Stimulated activated CD4-positive, alpha-beta T cell treated with anti-CD3 and anti-CD28 coated beads, TNF-alpha, amount 100 ng/mL, for 24 hours (primary cell): ENCODE data around the gene MS4A10.

Source experiments
- DNase-seq, 3 experiments: peaks; one replicate each; pipeline ENCODE4 v3.0.0-alpha.2; 2020; ENCODE audit warnings: low read depth in 3 of 3

Gene MS4A10

DNA sequence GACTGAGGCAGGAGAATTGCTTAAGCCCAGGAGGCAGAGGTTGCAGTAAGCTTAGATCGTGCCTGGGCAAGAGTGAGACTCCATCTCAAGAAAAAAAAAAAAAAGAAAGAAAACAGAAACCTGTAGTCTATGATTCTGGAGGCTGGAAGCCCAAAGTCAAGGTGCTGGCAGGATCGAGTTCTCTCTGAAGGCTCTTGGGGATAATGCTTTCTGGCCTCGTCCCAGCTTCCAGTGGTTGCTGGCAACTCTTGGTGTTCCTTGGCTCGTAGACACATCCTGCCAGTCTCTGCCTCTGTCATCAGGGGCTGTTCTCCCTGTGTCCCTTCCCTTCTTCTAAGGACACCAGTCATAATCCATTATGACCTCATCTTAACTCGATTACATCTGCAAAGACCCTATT is 40.0 kb downstream of the MS4A10 start:
- DNase-seq: no peak

DNA sequence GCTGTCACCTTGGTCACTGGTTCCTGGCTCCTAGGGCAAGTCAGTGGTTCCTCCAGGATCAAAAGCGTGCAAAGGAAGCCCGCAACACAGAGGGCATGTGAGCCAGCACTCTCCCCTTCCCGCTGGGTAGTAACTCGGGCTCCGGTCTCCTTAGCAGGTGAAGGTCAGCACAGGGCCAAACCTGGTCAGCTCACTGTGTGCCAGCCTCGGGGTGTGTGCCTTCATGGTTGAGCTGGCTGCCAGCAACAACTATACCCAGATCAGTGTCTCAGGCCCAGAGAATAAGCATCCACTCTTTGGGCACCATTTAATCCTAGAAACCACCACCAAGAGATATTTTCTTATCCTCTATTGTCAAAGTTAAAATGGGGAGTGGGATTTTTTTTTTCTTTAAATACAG is 40.7 kb downstream of the MS4A10 start:
- DNase-seq: no peak

DNA sequence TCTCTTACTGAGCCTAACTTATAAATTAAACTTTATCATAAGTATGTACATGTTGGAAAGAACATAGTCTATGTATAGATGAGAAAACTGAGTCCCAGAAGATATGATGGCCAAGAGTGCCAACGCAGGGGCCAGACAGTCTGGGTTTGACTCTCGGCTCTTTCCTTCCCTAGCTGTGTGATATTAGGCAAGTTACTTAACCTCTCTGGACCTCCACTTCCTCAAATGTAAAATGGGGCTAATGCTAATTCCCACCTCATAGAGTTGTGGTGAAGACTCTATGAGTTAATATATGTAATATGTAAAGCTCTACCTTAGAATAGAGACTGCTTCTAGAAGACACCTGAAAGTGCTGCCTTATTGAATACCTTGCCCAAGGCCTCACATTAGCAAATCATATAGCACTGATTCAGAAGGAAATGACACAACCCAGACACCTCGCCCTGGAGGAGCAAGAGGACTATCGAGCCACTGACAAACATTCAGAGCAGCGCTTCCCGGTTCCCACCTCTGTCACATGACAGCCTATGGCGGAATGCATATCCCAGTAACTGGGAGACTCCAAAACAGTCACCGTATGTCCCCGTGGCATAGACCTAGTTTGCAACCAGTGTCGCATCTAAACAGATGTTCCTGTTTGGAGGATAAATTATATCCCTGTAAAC is 45.5 kb downstream of the MS4A10 start:
- DNase-seq: peak in 1 of 3 experiments; percentile 13

DNA sequence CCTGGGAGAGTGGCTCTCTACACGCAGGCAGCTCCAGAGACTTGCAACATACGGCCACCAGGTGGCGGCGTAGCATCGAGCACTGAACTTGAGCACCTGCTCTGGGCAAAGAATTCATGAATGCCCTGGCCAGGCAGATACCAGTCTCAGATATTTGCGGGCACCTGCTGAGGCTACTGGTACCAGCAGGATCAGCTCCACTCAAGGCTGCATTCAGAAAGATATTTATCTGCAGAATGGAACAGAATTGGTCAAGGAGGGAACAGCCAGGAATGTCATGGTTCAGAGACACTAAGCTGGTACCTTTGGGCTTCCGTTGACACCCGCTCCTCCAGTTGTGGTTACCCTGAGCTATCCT is 46.0 kb downstream of the MS4A10 start:
- peak; percentile 62 to 81 (median 64) for DNase-seq

DNA sequence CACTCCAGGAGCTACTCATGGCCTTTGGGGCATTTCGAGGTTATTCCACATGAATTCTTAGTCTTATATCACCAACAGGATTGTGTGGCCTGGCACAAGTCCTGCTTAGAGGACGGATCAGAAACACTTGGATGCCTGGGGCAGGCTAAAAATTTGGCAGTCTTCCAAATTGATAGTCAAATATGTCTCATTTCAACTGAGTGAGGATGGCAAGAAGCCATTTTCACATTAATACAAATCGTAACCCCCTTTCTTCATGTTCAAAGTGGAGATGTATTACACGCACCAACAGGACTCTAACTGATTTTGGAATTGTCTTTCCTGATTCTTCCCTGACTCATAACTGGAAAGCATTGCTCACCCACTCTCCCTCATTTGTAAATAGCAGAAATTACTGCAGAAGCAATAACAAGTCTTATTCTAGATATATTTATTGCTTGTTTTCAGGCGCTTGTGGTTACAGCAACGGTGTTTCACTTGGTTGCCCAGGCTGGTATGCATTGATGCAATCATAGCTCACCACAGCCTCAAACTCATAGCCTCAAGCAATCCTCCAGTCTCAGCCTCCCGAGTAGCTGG is 46.5 kb downstream of the MS4A10 start:
- no peak for DNase-seq

DNA sequence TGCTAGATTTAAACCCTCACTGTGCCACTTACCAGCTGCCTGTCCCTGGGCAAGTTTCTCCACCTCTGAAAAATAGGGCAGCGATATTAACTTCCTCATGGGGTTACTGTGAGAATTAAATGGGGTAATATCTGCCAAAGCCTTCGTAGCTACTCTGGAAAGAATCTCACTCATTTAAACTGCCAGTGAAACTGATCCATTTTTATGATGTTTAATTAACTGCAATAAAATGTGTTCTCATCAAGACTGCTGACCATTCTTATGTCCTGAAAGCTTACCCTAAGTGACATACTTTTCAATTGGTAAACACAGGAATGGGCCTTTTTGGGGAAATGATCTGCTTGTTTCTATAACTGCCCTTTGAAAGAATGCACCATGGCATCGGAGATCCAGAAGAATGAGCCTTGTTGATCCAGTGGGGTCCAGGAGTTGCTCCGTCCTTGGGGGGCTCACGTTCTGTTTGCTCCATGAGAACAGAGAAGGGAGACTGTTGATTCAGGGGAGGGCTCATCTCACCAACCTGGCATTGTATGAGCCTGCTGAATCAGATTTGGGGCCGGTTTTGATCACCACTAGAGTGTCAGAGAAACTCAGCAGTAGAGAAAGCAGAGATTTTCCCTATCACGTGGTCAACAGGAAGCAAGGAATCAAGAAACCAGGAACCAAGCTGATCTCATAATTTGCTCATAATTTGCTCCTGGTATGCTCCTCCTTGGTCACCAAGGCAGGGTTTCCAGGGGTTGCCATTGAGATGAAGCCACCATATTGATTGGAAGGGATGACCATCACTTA is 49.8 kb downstream of the MS4A10 start:
- no peak for DNase-seq

DNA sequence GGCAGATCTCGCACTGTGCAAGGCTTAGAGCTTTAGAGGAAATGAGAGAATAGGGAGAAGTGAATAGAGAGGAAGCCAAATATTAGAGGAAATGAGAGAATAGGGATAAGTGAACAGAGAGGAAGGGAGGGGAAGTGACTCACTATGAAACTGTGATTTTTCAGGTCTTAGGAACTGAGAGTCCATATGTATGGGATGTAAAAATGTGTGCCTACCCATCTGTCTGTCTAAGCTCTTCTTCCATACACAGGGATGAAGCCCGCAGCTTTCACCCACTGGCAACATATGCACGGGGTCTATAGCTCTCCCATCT is 50.4 kb downstream of the MS4A10 start:
- DNase-seq: no peak

DNA sequence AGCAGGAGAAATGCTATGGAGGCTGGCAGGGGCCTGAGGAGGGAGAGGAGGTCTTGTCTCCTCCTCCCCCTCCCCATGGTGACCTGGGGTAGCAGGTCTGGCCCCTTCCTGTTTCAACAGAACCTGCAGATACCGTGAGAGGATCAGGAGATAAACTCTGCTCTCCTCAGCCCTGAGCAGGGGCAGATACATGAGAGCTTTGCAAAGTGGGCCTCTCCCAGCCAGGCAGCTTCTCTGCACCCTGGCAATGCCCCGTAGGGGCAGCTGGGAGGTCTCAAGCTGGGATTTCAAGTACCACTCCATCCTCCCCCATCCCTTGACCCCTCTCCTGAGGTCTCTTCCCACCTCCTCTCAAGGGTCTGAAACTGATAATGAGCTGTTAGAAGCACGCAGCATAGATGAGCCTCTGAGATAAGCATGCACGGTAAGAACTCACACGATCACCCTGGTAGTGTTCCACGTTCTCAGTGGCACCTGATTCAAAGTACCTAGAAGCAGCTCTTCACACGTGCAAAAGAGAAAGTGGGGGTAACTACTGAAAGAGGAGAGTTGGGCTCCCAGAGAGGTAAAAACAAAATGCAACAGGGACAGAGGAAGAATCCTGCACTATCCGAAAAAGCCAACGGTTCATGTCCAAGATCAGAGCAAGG is 51.9 kb downstream of the MS4A10 start:
- no peak for DNase-seq

DNA sequence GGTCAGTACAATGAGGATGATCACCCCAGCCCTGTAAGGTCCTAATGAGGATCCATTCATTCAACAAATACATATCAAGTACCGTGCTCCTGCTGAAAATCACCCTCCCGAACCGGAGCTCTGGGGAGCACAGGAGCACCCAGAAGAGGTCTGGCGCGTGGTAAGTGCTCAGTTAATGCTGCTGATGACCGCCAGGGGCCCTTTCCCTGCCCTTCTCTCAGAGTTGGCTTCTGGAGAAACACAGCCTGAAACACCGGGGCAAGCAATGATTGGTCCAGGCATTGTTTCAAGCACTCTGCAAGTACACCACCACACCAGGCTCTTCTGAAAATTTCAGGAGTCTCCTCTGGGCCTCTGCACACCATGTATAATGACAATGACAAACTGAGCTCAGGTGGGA is 53.0 kb downstream of the MS4A10 start:
- no peak for DNase-seq

DNA sequence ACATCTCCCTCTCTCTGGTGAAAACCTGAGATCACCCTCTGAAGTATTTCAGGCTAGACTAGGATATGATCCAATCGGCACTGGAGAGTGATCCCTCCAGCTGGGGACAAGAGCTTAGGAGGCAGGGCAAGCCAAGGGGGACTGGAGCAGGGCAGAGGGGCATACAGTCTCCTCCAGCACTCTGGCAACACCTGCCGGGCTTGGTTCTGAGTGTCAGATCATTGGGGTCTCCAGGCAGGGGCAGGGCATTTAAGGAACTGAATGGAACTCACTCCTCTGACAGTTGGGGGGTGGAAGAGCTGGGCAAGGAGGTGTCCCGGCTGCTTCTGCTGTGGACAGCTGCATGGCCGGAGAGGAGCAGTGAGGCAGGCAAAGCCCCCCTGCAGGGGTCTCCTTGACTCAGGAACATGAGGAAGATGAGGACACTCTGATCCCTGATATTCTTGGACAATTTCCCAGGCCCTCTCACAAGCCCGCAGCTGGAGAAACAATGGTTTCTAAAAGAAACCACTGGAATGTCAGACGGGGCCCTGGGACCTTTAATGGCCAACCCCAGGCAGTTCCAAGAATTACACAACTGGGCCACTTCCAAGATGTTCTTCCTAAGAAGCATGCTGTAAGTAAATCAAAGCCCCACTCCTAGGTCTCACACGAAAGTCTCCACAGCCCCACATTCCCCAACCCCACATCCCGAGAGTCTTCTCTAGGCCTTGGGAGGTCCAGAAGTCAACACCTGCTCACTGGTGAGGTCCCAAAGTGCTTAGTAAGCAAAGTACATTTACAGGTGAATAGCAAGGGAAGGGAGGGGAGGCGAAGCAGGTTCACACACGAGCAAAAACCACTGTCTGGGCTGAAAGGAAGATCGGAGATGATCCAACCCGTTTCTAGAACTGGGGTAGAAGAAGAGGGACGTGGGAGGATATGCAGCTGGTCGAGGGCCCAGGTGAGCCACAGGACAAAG is 55.6 kb downstream of the MS4A10 start:
- no peak for DNase-seq

DNA sequence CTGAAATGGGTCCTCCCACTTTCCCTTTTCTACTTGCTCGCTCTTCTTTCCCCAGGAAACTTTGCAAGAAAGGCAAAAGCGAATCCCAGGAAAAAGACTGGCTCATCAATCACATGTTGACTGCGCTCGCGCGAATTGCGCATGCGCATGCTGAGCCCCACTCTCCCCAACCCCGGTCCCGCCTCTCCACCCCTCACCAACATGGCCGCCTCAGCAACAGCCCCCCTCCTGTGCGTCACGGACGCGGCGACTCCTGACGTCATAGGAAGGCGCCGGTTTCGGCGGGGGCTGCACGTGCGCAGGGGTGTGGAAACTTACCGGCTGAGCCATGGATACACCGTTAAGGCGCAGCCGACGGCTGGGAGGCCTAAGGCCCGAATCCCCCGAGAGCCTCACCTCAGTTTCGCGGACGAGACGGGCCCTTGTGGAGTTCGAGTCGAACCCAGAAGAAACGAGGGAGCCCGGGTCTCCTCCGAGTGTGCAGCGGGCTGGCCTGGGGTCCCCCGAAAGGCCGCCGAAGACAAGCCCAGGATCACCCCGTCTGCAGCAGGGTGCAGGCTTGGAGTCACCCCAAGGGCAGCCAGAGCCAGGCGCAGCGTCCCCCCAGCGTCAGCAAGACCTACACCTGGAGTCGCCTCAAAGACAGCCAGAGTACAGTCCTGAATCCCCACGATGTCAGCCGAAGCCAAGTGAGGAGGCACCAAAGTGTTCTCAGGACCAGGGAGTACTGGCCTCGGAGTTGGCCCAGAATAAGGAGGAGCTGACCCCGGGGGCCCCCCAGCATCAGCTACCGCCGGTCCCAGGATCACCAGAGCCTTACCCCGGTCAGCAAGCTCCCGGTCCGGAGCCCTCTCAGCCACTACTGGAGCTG is 56.9 kb downstream of the MS4A10 start, which contains the start of gene CCDC86:
TSS of gene CCDC86 (plus strand) at position 317 of the 871 bp plus-strand sequence. CDS start at position 329, 12 bp downstream.
- peak; percentile 98 for DNase-seq

DNA sequence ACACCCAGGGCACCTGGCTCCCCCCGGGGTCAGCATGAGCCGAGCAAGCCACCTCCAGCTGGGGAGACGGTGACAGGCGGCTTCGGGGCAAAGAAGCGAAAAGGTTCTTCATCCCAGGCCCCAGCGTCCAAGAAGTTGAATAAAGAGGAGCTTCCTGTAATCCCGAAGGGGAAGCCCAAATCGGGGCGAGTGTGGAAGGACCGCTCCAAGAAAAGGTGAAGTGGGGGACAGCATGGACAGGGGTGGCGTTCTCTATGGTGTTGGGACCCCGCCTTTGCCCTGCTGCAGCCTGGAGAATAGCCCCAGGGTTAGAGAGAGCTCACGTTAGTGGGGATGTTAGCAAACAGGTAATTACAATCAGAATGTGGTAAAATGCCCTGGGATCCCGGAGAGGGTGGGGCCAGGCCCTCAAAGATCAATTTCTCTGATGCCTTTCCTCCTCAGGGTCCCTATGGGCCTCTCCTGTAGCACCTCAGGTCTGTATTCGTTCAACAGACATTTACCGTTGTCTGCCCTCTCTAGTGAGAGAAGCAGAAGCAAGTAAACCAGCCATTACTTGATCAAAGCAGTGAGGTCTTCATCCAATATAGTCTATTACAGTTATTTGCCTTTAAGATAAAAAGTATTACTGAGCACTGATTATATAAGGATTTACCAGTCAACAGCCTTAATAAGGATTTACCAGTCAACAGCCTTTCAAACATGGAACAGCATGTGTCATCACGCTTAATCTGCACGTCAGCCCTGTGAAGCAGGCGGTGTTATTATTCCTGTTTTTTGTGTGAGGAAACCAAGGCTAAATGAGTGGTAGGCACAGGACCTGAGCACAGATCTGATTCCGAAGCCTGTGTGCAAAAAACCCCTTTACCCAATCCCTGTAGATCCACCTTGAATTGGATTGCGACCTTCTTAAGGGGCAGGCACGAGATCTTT is 57.8 kb downstream of the MS4A10 start:
- no peak for DNase-seq

DNA sequence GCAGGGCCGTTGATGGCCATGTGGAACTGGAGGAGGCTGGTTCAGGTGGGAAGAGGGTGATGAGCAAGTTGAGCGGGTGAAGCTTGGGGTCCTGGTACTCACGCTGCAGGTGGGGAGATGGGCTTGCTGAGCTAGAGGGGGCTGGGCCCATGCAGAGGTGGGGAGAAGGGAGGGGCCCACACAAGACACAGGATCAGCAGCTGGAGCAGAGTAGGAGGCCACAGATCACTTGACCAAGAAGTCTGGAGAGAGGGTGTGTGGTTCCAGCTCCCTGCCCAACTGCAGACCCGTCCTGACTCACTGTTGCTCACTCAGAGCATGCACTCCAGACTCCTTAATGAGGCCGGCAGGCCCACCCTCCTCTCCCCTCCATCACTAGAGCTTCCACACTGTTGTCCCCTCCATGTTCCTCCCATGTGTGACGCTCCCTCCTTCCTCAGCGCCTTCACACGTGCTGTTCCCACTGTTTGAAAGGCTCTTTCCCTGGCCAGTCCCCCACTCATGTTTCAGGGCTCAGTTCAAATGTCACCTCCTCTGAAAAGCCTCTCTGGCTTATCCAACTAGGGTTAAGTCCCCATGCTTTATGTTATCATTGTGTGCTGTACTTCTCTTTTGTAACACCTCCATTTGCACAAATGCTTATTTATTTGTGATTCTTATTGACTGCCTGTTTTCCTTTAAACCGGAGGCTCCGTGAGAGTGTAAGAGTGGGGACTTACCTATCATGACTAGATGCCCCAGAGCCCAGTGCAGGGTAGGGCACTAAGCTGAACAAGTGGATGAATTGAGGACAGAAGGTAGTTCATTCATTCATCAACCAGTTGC is 59.1 kb downstream of the MS4A10 start:
- DNase-seq: no peak

DNA sequence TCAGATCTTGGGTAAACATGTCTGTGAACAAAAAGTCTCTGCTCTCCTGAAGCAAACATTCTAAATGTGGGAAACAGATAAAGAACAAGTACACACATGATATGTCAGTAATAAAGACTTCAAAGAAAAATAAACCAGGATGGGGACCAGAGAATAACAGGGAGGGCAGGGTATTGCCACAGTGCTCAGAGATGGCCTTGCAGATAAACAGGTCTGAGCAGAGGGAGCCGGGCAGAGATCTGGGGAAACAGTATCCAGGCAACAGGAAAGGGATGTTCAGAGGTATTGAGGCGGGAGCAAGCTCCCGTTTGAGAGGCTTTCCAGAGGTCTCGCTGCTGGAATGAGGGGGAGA is 59.7 kb downstream of the MS4A10 start:
- no peak for DNase-seq

DNA sequence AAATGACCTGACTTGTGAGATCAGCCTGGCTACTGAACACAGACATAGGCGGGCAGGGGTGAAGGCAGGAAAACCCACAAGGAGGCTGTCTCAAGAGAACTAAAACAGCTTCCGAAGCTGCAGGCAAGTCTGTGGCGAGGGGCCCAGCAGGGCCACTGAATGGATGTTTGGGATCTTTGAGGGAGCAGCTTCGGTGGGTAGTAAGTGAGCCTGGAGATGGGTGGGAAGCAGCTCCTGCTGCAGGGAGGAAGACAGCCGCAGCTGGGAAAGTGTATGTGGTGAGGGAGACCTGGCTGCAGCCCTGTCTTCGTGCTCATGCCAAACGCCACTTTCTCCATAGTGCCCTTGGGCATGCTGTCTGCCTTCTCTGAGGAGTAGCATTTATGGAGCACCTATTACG is 60.2 kb downstream of the MS4A10 start:
- no peak for DNase-seq

DNA sequence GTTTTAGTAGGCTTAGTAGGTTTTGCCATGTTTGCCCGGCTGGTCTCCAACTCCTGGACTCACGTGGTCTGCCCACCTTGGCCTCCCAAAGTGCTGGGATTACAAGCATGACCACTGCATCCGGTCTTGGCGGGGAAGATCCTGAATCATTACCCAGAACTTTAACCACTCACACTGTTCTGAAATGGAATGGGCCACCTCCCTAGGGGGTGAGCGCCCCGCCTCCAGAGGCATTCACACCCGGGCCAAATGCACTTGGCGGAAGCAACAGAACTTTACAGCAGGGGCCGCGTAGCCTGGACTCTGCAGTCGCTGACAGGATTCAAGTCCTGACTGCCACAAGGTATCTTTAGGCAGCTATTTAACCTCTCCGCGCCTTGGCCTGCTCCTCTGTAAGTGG is 62.1 kb downstream of the MS4A10 start:
- no peak for DNase-seq

DNA sequence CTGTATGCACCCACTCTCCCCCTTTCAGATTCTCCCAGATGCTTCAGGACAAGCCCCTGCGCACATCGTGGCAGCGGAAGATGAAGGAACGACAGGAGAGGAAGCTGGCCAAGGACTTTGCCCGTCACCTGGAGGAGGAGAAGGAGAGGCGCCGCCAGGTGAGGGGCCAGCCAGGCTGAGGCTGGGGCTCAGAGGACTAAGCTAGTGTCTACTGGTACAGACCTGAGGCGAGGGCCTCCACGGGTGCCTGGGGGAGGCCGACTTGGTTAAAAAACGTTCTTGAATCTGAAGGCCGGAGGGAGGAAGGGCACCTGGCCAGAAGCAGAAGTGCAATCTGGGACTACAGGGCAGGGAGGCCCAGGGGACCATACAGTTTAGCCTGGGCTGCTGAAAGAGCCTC is 62.8 kb downstream of the MS4A10 start:
- DNase-seq: no peak

DNA sequence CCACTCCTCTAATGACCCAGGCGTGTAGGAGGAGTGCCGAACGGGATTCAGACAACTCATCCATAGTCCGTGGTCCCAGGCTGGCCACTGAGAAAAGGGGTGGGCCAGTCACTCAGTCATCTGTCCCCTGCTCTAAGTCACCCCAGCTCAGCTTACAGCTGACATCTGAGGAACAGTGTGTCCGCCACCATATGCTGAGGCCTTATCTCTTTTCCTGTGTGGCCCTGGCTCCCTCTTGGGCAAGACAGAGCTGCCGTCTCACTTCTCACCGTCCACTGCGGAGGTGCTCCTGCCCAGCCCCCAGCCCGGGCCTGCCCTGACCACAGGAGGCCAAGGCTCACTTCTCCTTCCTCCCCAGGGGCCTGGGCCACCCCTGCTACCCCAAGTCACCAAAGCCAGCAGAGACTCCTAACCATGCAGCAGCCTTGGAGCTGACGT is 63.6 kb downstream of the MS4A10 start:
- DNase-seq: no peak
